HEK293T (cell line): ENCODE data around the gene LSR.
"Not testable (repeated sequence)": the region's sequence is repeated elsewhere in the genome, so short reads cannot be mapped to it uniquely, and the experiment has no call there.

Source experiments
- ELF4 ChIP-seq: fragments of 450-650 bp; IDR thresholded peaks from 2 replicates; pipeline ENCODE4 v1.6.1; 2017; ENCODE audit warnings: antibody characterized with exemption
- SP1 ChIP-seq: fragments of 450-650 bp; IDR thresholded peaks from 2 replicates; pipeline ENCODE4 v1.6.1; 2017
- TARDBP ChIP-seq: fragments of 450-650 bp; IDR thresholded peaks from 2 replicates; pipeline ENCODE4 v1.6.1; 2016

DNA sequence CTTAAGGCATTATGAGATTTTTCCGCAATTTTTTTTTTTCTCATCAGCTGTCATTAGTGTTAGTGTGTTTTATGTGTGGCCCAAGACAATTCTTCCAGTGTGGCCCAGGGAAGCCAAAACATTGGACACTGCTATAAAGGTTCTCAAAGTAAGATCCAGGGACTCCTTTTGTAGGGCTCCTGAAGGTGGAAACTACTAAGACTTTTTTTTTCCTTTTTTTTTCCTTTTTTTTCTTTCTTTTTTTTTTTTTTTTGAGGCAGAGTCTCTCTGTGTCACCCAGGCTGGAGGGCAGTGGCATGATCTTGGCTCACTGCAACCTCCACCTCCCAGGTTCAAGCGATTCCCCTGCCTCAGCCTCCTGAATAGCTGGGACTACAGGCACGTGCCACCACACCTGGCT is 36.7 kb downstream of the LSR start:
- TF ChIP-seq SP1, ELF4, TARDBP: not testable (repeated sequence)
